Measurements from ENCODE around the gene MOGAT2.

Gene MOGAT2

GRCh38 chr11:75766443-75767227 lies 49.0 kb downstream of the MOGAT2 start:
- H3K4me3 ChIP-seq (ENCODE audit: low read length), result no peak overlapping the region
- TF ChIP-seq, protein P1, sequence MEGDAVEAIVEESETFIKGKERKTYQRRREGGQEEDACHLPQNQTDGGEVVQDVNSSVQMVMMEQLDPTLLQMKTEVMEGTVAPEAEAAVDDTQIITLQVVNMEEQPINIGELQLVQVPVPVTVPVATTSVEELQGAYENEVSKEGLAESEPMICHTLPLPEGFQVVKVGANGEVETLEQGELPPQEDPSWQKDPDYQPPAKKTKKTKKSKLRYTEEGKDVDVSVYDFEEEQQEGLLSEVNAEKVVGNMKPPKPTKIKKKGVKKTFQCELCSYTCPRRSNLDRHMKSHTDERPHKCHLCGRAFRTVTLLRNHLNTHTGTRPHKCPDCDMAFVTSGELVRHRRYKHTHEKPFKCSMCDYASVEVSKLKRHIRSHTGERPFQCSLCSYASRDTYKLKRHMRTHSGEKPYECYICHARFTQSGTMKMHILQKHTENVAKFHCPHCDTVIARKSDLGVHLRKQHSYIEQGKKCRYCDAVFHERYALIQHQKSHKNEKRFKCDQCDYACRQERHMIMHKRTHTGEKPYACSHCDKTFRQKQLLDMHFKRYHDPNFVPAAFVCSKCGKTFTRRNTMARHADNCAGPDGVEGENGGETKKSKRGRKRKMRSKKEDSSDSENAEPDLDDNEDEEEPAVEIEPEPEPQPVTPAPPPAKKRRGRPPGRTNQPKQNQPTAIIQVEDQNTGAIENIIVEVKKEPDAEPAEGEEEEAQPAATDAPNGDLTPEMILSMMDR (conservative IDR thresholded peaks at IDR 0.05; ENCODE audit: low read length), result no peak
- DNase-seq (ENCODE audit: low read depth), result peak; percentile 17

GRCh38 chr11:75767228-75767572 lies 49.6 kb downstream of the MOGAT2 start:
- no peak overlapping the region for H3K4me3 ChIP-seq (ENCODE audit: low read length)
- DNase-seq (ENCODE audit: low read depth), result no peak
- TF ChIP-seq, protein P1 (conservative IDR thresholded peaks at IDR 0.05; ENCODE audit: low read length), result no peak

GRCh38 chr11:75767793-75768111 lies 50.1 kb downstream of the MOGAT2 start:
- H3K4me3 ChIP-seq (ENCODE audit: low read length), result no peak overlapping the region
- DNase-seq (ENCODE audit: low read depth), result no peak
- TF ChIP-seq, protein P1 (conservative IDR thresholded peaks at IDR 0.05; ENCODE audit: low read length), result no peak

DNA sequence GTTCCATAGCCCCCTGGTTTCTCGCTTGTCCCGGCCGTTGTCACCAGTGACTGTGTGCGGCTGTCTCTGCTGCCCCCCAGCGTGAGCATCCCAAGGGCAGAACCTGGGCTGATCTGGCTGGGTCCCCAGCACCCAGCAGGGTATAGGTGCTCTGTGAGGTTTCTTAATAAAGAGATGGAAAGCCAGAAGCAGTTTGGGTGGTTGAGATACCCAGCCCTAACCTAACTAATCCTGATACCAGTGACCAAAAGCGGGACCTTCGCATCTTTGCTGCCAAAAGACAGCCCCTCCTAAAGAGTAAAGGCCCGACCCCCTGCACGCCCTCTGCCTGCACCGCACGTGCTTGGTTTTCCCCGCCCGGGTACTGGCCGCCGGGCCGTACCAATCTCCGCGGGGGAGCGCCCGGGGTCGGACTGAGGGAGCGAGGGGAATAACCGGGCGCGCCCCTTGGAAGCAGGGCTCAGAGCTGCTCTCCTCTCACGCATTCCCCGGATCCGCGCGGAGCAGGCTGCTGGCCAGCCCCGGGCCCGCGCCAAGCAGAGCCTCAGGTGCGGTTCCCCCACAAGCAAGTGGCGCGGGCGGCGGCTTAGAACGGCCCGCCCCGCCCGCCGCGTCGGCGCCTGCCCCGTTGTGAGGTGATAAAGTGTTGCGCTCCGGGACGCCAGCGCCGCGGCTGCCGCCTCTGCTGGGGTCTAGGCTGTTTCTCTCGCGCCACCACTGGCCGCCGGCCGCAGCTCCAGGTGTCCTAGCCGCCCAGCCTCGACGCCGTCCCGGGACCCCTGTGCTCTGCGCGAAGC lies 50.7 kb downstream of the MOGAT2 start, which contains the start of gene DGAT2:
Gene DGAT2 (plus strand): TSS at position 667 of the 797 bp plus-strand sequence. CDS start 214 bp downstream, outside the sequence.
- TF ChIP-seq, protein P1 (conservative IDR thresholded peaks at IDR 0.05; ENCODE audit: low read length), result 0 out of 2 replicates have a peak, but pooled peaks have one; percentile 4
- peak; percentile 48 for DNase-seq (ENCODE audit: low read depth)
- peak within 1 kb of the TSS; percentile 54 for H3K4me3 ChIP-seq (ENCODE audit: low read length)

- TF ChIP-seq, protein P1 (conservative IDR thresholded peaks at IDR 0.05; ENCODE audit: low read length), result no peak
- no peak for DNase-seq (ENCODE audit: low read depth)
- H3K4me3 ChIP-seq (ENCODE audit: low read length), result peak overlapping the region; percentile 54
Measured at GRCh38 chr11:75768909-75769771, 51.5 kb downstream of the MOGAT2 start.

GRCh38 chr11:75770102-75770501 lies 52.5 kb downstream of the MOGAT2 start:
- no peak overlapping the region for H3K4me3 ChIP-seq (ENCODE audit: low read length)
- no peak for DNase-seq (ENCODE audit: low read depth)
- TF ChIP-seq, protein P1 (conservative IDR thresholded peaks at IDR 0.05; ENCODE audit: low read length), result no peak

Measured in AG10803 (cell line).